HG02588 (cell line): ENCODE results near the gene SMAD3.

Source experiments
- ATAC-seq: cut with Tn5 transposase; IDR thresholded peaks from one replicate; pipeline ENCODE4 v1.9.1; 2021; ENCODE audit warnings: mild to moderate bottlenecking, moderate library complexity; ENCODE audit not compliant: unreplicated experiment

SMAD3 gene

DNA sequence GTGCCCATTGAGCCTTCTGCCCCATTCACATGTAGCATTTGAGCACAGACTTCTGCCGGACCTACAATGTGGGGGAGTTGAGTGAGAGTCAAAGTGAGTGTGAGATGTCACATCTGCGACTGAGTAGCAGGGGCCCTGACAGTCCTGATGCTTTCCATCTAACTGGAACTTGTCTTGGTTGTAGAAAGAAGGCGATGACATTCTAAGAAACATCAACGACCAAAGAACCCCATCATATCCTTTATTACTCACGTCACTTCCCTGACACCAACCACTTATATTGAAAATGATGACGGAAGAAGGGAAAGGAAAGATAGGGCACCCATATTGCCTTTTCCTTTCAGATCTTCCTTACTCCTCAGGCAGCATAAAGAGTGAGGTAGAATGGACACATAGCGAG is 30.5 kb downstream of the SMAD3 start:
- no peak for ATAC-seq

DNA sequence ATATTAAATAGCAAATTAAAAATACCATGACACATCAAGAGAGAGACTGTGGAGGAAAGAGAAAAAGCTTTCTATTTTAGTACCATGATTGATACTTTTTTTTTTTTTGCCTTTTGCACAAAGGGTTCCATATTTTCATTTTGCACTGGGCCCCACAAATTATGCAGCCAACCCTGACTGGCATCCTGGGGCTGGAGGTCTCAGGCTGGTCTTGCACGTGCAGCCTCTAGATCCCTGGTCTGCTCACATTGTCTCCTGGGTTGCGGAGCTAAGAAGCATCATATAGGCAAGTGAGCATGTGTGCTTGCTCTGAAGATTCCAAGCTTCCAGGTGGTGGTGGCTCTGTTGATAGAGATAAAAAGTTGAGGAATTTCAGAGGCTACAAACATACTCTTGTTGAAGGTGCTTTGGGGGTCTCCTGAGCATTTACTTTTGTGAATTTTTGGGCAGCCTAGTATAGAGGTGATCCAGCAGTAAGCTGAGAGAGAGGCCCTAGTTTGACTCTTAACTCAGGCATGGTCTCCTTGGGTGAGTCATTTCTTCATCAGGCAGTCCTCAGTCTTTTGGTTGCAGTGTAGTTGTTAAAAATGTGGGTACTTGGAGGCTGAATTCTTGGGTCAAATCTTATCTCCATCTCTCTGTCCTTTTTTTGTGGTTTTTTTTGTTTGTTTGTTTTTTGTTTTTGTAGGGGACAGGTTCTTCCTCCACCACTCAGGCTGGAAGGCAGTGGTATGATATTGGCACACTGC is 31.3 kb downstream of the SMAD3 start:
- no peak for ATAC-seq

DNA sequence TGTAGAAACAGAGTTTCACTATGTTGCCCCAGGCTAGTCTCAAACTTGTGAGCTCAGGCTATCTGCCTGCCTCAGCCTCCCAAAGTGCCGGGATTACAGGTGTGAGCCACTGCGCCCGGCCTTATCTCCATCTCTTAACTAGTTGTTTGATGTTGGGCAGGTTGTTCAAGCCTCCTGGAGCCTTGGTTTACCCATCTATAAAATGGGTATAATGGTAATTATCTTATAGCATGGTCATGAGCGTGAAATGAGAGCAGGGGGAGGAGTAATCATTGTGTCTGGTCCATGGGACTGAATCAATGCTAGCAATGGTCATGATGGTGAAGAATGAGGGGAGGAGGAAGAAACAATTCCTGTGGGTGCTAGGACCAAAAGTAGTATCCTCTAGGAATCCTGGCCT is 32.0 kb downstream of the SMAD3 start:
- ATAC-seq = no peak

DNA sequence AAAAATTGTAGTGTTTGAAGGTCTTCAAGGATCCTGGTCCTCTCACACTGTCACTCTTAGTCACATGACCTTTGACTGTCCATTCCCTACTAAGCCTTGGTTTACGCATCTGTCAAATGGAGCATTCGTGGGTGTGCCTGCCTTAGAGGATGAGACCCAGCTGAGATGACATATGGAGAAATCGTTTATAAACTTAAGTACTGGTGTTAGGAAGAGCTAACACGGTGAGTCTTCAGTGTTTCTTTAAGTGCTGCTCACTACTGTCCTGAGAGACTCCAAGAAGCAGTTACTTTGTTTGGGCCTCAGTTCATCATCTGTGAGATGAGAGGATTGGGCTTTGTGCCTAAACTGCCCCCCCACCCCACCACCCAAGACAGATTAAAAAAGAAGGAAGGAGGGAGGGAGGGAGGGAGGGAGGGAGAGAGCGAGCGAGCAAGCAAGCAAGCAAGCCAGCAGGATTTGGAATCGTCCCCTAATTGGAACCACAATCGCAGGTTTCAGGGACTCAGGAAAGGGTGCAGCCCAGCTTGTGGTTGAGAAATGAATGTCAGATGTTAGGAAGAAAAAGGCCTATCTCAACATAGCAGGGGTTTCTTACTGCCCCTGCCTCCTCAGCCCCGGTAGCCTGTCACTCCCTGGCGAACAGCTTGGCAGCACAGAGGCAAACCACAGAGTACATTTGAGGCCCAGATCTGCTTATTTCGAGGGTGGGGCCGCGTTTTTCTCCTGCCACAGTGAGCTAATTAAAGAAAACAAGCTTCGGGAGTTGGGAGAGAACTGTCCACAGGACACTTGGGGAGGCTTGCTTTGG is 32.7 kb downstream of the SMAD3 start:
- ATAC-seq = no peak

DNA sequence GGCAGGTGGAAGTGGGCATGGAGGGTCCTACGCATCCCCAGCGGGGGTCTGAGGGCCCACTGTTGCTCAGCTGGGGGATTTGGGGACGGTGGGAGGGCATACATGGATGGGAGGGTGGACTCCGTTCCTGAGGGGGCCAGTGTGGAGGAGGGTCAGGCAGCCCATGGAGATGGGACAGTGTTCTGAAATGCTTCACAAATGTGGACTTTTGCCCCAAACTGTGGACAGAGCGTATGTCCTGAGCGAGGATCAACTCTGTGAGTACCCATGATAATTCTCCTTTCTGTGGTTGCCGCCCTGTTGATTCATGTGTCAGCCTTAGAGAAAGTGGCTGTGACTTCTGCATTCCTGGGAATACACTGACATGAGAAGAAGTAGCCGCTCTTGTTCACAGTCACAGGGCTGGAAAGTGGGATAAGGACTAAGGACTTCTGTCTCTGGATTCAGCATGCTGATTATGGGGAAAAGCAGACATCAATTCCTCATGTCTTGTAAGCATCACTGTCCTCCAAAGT is 33.4 kb downstream of the SMAD3 start:
- ATAC-seq = no peak

DNA sequence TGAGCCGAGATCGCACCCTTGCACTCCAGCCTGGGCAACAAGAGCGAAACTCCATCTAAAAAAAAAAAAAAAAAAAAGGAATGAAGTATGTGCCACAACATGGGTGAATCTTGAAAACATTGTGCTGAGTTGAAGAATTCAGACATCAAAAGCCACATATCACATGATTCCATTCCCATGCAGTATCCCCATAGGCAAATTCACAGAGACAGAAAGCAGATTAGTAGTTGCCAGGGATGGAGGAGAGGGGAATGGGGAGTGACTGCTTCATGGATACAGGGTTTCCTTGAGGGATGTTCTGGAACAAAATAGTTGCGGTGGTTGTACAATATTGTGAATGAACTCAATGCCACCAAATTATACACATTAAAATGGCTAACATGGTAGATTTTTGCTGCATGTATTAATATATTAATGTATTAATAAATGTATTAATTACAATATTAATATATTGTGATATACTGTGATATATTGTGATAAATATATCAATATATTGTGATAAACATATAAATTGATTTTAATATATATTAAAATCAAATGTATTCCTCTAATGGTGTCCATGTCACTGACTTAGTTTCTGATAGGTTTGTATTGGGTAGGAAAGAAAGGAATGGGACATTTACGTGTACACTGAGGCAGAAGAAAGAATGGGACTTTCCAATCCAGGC is 34.9 kb downstream of the SMAD3 start:
- no peak for ATAC-seq

DNA sequence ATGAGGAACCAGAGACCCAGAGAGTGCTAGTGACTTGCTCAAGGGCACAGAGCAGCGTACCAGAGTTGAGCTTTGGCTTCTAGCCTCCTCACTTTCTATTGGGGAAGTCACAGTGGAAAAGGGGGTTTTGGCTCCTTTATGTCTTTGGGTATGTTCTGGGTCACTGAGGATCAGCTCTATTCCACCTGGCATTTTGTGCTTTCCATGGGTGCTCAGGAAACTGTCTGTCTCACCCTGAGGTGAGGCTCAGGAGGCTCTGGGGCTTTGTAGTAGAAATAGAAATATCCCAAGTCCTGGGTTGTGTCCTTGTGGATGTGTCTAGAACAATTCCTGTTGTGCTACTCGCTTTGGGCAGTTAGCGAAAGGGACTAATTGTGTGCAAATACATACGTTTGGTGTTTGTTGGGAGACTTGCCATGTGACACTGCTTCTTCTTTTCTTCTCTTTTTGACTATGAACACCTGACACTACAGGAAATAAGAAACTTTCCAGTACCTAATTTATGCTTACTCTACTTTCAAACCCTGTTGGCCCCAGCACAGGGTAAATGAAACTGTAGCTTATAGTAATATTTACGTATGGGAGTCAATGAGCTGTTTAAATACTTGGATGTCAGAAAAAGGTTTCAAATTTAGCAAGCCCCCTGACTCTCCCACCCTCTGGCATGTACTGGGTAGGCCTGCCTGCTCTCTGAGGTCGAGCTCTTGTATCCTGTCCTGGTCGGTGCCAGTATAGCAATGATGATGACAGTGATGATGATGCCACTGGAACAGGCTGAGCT is 35.6 kb downstream of the SMAD3 start:
- ATAC-seq = peak; percentile 67

DNA sequence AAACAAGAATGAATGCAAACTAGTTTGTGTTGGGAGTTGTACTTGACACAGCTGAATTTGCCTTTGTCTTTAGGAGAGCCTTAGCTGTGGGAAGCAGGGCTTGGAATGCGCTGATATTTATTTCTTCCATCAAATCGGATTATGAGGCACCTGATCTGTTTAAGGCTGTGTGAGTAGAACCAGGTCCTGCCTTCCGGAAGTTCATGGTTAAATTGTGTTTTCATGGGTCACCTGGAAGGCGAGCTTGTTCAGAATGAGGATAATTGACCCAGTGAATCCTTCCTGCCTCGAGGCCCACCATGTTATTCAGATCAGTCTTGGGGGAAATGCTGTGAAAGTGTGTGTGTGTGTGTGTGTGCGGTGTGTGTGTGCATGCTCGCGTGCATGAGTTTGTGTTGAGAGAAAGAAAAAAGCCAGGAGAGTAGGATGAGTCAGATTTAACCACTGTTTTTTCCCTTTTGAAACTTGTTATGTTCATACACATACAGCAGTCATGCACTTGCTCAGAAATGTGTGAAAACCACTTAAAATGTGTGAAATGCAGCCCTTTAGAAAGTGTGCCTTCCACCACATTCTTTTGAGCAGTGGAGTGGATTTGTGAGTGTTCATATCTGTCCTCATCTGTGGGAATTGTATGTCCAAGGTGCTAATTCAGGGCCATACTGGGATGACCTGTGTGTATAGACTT is 36.7 kb downstream of the SMAD3 start:
- peak; percentile 35 for ATAC-seq

DNA sequence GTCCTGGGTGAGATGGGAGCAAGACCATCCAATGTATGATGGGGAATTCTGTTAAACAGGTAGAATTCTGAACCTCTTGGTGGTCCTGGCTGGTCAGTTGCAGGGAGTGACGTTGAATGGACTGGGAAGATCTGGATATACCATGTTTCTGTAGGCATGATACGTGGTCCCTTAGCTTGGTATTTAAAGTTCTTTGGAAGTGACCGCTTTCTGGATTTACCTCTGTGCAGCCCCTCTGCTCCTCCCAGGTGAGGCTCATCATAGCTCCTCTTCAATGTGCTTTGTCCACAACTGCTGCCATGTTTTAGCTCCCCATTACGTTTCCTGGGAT is 37.2 kb downstream of the SMAD3 start:
- no peak for ATAC-seq

DNA sequence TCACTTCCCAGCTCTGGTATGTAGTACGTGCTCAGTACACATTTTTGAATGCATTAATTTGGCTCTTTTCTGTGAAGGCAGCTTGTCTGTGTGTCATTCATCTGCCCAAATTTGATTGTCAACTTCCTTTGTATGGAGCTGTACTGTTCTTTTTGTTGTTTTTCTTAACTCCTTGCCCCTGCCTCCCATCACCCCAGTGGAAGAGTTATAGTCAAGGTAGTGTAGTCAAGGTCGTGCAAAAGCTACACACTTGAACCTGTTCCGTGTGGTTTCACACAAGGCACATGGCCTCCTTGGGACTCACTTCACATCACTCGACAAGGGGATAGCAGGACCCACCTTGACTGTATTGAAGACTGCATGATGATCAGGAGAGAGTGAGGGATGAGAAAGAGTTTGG is 37.6 kb downstream of the SMAD3 start:
- ATAC-seq = no peak

DNA sequence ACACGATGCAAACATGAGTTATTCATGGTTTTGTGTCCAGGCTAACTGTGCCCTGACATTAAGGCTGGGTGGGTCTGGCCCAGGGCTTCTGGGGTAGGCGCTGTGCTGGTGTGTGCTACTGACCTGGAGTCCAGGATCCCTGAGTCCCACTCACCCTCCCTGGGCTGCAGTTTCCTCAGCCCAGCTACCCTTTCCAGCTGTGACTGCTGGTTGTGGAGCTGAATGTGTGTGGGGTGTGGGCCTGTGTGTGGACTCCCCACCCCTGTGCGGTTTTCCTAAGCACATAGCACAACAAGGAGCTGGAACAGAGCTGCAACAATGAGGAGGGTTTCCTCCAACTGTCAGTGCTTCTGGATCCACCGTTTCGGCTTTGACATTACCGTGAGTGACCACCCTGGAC is 38.0 kb downstream of the SMAD3 start:
- no peak for ATAC-seq

DNA sequence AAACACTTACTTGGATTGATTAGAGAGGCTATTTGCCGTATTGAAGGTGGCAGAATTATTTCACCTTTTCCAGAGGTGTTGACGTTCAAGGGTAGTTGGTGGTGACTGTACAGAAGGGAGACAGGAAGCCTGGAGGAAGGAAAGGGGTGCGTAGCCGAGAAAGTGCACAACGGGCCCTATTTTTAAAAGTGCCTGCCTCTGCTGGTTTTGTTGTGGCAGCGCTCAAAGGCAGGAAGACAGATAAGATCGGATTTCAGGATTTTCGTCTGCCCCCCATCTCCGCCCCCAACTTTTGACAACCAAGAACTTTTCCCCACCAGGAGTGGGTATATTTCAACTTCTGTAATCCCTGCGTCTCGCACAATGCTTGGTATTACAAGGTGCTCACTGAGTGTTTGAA is 38.5 kb downstream of the SMAD3 start:
- no peak for ATAC-seq

DNA sequence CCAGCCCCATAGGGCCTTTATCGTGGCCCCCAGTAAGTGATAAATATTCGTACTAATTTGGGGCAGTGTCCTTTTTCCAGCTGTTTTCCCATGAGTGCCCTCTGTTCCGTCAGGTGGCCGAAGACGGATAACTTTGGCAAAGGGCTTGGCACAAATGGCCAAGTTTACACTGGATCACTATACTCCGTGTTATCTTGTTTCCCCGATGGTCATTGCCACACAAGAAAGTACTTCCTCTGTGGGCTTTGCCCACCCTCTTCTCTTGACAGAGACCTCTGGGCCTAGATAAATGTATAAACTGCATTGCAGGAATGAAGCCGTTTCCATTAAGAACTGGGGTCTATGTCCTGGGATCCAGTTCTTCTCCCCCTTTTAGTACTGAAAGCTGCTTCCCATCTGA is 39.1 kb downstream of the SMAD3 start:
- no peak for ATAC-seq

DNA sequence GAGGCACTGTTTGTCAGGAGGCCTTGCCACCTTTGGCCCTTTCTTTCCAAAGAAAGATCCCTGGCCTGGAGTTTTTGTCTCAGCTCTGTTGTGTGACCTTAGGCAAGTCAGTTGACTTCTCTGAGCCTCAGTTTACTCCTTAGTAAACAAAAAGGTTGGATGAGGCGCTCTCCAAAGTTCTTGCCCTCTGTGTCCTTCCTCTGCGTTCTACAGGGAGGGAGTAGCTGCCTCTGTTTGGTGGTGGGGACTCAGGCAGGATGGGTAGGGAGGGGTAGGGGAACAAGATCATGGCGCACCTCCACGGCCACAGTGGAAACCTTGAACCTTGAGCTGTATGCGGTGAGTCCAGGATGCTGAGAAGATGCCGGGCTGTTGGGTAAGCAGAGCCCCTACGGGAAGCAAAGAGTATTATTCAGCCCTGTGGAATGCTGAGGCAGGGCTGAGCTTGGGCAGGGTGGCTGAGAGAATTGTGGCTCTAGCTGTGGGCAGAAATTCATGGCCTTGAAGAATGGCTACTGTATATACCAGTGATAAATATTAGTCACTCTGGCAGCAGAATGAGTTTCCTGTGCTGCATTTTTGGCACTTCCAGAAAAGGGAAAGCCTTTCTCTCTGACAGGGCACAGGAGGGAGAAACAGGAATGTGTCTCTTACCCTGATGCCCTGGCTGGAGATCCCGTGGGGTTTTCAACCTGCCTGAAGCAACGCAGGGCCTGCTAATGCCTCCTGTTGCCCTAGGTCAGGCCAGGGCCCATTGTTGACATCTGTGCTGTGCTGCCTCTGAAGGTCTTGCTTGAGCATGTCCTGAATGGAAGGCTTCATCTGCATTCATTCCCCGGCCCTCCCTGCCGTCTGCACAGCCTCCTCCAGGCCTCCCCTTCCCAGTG is 39.9 kb downstream of the SMAD3 start:
- no peak for ATAC-seq

DNA sequence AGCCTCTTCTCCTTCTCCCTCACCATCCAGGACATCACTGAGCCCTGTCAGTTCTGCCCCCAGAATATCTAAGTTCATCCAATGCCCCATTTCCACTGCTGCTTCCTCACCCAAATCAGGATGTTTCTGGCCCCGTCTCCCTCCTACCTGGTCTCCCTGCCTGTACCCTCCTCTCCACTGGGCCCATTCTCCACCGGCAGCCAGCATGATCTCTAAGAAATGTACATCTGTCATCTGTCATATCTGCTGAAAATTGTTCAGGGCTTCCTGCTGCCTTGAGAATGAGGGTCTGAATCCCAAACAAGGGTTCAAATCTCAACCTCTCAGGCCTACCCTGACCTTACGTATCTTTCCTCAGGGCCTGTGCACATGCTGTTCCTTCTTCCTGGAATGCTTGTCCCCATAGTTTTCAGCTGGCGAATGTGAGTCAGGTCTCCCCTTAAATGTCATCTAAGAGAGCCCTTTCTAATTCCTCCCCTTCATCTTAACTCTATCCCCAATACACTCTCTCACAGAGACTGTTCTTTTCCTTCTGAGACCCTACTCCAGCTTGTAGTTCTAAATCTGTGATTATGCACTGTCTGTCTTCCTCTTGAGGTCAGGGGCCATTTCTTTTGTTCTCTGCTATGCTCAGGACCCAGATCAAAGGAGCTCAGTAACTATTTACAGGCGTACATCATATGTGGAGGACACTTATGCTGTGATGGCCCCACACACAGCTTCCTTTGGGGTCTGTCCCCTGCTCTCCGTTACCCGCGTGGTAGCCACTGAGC is 40.8 kb downstream of the SMAD3 start:
- ATAC-seq = no peak

DNA sequence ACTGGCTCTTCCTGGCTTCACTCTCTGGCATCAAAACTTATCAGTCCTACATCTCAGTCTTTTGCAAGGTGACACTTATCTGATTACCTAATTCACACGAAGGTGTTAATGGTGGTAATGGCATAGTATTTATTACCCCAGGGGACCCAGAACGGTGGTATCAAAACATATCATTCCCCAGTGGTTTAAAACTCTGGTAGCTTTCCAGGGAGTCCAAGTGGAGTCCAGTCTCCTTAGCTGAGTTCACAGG is 41.3 kb downstream of the SMAD3 start:
- ATAC-seq = no peak

DNA sequence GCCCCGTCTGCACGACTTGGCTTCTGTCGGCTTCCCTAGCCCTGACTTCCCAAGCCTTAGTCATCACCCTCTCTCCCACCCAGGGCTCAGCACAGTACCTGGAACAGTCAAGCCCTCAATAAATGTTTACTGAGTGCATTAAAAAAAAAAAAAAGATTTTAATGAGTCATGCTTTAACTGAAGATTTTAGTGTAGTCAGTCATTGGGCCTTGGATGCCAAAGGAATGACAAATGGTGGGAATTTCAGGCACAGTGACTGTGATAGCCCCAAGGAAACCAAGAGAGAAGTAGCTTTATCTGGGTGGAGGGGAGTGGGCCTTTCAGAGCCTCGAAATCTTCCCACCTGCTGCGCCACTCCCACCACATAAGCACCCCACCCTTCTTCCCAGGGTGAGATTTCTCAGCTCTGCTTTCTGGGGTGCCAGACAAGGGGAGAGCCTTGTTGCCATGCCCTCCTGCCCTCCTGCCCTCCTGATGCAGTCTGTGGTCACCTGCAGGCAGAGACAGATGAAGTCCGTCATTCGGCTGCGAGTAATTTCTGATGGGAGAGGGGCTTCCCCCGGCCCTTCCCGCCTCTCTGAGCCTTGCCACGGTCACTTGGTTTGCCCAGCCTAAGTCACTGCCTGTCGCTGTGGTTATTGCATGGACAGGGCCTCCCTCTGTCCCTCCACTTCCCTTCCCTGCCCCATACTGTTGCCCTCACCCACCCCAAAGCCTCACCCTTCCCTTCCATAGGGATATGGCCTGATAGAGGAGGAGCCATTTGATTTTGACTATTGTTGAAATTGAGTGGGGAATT is 41.8 kb downstream of the SMAD3 start:
- ATAC-seq = no peak
